ENCODE results near the gene TCF7L2. TPM values are rescaled to one million over a fixed set of nuclear protein-coding genes. Genes with fewer than 3 reads are reported as not detected.

The TCF7L2 gene
- polyA plus RNA-seq, 1 donor from 2014 or later: 1.7 TPM

DNA sequence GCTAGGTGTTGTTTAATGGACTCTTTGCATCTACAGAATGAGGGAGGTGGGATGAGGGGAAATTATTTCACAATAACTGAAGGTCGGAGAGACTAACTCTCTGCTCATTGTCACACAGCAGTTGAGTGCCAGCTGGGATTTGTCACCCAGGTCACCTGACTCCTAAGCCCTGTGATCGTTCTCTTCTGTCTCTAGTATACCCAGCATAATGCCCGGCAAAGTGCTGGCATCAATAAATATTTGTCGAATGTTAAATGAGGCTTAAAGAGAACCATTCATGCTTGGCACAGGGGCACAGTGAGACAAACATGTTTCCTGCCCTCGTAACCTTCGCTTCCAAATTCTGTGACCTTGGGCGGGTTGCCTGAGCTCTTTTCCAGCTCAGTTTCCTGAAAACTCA lies 70.8 kb downstream of the TCF7L2 start:
- Histone ChIP-seq H3K36me3 (ENCODE audit: insufficient read depth, low read length) (no peaks in the 10 kb centered on the region), H3F3A (ENCODE audit: insufficient read depth, low read length, poor library complexity, severe bottlenecking) (no peaks in the 10 kb centered on the region), H3K27me3 (ENCODE audit: insufficient read depth, low read depth, low read length) (no peaks in the 10 kb centered on the region), H3K79me2 (replicated peaks; ENCODE audit: insufficient read depth, low read length) (peaks cover 5% of the 10 kb centered on the region), H2AFZ (ENCODE audit: low read depth, low read length) (no peak overlapping the region), H4K20me1 (ENCODE audit: insufficient read depth) (no peaks in the 10 kb centered on the region), H3K9me3 (ENCODE audit: low read length) (no peaks in the 10 kb centered on the region), H3K27ac (ENCODE audit: low read length) (no peak overlapping the region), H3K9ac (ENCODE audit: low read length) (no peak overlapping the region), H3K4me2 (ENCODE audit: low read length) (no peak overlapping the region), H3K9me2 (ENCODE audit: insufficient read depth, low read length) (no peaks in the 10 kb centered on the region), H3K4me3 (ENCODE audit: low read length) (no peak overlapping the region)
- TF ChIP-seq EP300 (conservative IDR thresholded peaks at IDR 0.05; ENCODE audit: poor library complexity, severe bottlenecking) (no peak), RAD21 (conservative IDR thresholded peaks at IDR 0.05) (no peak), TAF1 (IDR thresholded peaks at IDR 0.05; ENCODE audit: low read depth) (no peak), MXI1 (conservative IDR thresholded peaks at IDR 0.05; ENCODE audit: poor library complexity, severe bottlenecking) (no peak), POLR2AphosphoS5 (IDR thresholded peaks at IDR 0.05) (no peak), EZH2 (IDR thresholded peaks at IDR 0.05; ENCODE audit: borderline replicate concordance, insufficient read depth, low read length, poor library complexity, severe bottlenecking) (no peak), SMC3 (conservative IDR thresholded peaks at IDR 0.05; ENCODE audit: poor library complexity) (no peak)
- TF ChIP-seq, protein P1, sequence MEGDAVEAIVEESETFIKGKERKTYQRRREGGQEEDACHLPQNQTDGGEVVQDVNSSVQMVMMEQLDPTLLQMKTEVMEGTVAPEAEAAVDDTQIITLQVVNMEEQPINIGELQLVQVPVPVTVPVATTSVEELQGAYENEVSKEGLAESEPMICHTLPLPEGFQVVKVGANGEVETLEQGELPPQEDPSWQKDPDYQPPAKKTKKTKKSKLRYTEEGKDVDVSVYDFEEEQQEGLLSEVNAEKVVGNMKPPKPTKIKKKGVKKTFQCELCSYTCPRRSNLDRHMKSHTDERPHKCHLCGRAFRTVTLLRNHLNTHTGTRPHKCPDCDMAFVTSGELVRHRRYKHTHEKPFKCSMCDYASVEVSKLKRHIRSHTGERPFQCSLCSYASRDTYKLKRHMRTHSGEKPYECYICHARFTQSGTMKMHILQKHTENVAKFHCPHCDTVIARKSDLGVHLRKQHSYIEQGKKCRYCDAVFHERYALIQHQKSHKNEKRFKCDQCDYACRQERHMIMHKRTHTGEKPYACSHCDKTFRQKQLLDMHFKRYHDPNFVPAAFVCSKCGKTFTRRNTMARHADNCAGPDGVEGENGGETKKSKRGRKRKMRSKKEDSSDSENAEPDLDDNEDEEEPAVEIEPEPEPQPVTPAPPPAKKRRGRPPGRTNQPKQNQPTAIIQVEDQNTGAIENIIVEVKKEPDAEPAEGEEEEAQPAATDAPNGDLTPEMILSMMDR (IDR thresholded peaks at IDR 0.05; ENCODE audit: poor library complexity, severe bottlenecking): no peak
- TF ChIP-seq, protein P2, sequence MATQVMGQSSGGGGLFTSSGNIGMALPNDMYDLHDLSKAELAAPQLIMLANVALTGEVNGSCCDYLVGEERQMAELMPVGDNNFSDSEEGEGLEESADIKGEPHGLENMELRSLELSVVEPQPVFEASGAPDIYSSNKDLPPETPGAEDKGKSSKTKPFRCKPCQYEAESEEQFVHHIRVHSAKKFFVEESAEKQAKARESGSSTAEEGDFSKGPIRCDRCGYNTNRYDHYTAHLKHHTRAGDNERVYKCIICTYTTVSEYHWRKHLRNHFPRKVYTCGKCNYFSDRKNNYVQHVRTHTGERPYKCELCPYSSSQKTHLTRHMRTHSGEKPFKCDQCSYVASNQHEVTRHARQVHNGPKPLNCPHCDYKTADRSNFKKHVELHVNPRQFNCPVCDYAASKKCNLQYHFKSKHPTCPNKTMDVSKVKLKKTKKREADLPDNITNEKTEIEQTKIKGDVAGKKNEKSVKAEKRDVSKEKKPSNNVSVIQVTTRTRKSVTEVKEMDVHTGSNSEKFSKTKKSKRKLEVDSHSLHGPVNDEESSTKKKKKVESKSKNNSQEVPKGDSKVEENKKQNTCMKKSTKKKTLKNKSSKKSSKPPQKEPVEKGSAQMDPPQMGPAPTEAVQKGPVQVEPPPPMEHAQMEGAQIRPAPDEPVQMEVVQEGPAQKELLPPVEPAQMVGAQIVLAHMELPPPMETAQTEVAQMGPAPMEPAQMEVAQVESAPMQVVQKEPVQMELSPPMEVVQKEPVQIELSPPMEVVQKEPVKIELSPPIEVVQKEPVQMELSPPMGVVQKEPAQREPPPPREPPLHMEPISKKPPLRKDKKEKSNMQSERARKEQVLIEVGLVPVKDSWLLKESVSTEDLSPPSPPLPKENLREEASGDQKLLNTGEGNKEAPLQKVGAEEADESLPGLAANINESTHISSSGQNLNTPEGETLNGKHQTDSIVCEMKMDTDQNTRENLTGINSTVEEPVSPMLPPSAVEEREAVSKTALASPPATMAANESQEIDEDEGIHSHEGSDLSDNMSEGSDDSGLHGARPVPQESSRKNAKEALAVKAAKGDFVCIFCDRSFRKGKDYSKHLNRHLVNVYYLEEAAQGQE (IDR thresholded peaks at IDR 0.05; ENCODE audit: borderline replicate concordance): no peak

GRCh38 chr10:113021268-113022040 lies 71.4 kb downstream of the TCF7L2 start:
- H3K9me3 ChIP-seq (ENCODE audit: low read length): no peaks in the 10 kb centered on the region
- H2AFZ ChIP-seq (ENCODE audit: low read depth, low read length): no peak overlapping the region
- no peak overlapping the region for H3K4me2 ChIP-seq (ENCODE audit: low read length)
- peaks cover 5% of the 10 kb centered on the region for H3K79me2 ChIP-seq (replicated peaks; ENCODE audit: insufficient read depth, low read length)
- TF ChIP-seq EP300 (conservative IDR thresholded peaks at IDR 0.05; ENCODE audit: poor library complexity, severe bottlenecking) (no peak), SMC3 (conservative IDR thresholded peaks at IDR 0.05; ENCODE audit: poor library complexity) (no peak), POLR2AphosphoS5 (IDR thresholded peaks at IDR 0.05) (no peak), EZH2 (IDR thresholded peaks at IDR 0.05; ENCODE audit: borderline replicate concordance, insufficient read depth, low read length, poor library complexity, severe bottlenecking) (no peak), RAD21 (conservative IDR thresholded peaks at IDR 0.05) (no peak)
- TF ChIP-seq, protein P1 (IDR thresholded peaks at IDR 0.05; ENCODE audit: poor library complexity, severe bottlenecking): no peak
- H3K9ac ChIP-seq (ENCODE audit: low read length): no peak overlapping the region
- no peaks in the 10 kb centered on the region for H3K9me2 ChIP-seq (ENCODE audit: insufficient read depth, low read length)
- H3K27ac ChIP-seq (ENCODE audit: low read length): no peak overlapping the region
- H4K20me1 ChIP-seq (ENCODE audit: insufficient read depth): no peaks in the 10 kb centered on the region
- H3K4me3 ChIP-seq (ENCODE audit: low read length): no peak overlapping the region
- H3K27me3 ChIP-seq (ENCODE audit: insufficient read depth, low read depth, low read length): no peaks in the 10 kb centered on the region
- H3F3A ChIP-seq (ENCODE audit: insufficient read depth, low read length, poor library complexity, severe bottlenecking): no peaks in the 10 kb centered on the region
- H3K36me3 ChIP-seq (ENCODE audit: insufficient read depth, low read length): no peaks in the 10 kb centered on the region
